ENCODE data around the gene DENND2A. TPM values are rescaled to one million over a fixed set of nuclear protein-coding genes. Genes with fewer than 3 reads are reported as not detected.
"Not testable (repeated sequence)": the region's sequence is repeated elsewhere in the genome, so short reads cannot be mapped to it uniquely, and the experiment has no call there.

The DENND2A gene
- total RNA-seq, 1 experiment from 2014 or later, result not detected

DNA sequence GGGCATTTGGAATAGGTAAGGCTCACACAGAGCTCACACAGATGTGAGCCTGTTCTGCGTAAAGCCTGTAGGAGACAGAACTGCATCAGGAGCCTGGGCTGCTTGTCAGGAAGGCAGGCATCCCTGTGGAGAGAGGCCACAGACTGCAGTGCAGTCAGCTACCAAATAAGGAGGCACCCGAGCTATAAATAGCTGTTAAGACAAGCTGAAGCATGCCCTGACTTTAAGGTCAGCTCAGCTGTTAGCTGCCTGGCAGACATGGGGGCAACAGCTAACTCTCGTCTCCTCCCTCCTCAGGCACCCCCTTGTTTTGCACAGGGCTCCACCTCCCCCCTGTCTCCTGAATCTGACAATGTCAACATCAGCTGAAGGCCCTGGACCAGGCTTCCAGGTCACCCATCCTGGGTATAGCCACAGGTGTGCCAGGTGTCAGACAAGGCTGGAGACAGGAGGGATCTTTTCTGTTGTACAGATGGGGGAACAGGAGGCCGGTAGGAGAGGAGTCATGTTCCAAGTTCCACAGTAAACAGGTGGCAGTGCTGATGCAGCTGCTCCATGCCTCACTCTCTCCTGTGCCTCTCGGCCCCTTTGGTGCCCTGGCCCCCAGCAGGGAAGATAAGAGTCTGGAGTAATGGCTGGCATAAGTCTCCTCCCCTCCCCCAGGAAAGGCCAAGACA, 133.7 kb downstream of the DENND2A start:
- no peak overlapping the region for H3K27ac Mint-ChIP-seq (ENCODE audit: unreplicated experiment)

DNA sequence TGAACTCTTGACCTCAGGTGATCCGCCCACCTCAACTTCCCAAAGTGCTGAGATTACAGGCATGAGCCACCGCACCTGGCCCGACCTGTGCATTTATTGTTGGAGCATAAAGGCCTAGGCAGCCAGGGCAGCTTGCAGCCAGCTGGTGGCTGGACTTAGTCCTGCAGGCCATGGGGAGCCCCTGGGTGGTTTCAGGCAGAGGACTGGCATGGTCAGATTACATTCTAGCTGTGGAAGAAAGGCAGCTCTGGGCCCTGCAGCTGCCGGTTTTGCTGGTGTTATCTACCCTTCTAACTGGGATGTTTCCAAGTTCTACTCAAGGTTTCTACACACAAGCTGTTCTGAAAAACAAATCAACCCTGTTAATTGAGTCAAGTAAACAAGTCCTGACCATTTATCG, 138.6 kb downstream of the DENND2A start:
- Mint-ChIP-seq H3K36me3 (ENCODE audit: insufficient read depth, unreplicated experiment) (no peaks in the 10 kb centered on the region), H3K4me3 (ENCODE audit: low read depth, unreplicated experiment) (no peak overlapping the region), H3K4me1 (ENCODE audit: low read depth, unreplicated experiment) (no peaks in the 10 kb centered on the region), H3K9me3 (ENCODE audit: low read depth, unreplicated experiment) (no peaks in the 10 kb centered on the region), H3K27me3 (ENCODE audit: unreplicated experiment) (no peaks in the 10 kb centered on the region), H3K27ac (ENCODE audit: unreplicated experiment) (no peak overlapping the region)
- CTCF ChIA-PET, result no interaction called here
- DNase-seq, result no peak
- no TSS peak for BruUV-seq (replicated peaks)
- intact Hi-C loops (cut with micrococcal nuclease; ENCODE audit: unreplicated experiment), result no loop called here
- TF ChIP-seq, protein P1, sequence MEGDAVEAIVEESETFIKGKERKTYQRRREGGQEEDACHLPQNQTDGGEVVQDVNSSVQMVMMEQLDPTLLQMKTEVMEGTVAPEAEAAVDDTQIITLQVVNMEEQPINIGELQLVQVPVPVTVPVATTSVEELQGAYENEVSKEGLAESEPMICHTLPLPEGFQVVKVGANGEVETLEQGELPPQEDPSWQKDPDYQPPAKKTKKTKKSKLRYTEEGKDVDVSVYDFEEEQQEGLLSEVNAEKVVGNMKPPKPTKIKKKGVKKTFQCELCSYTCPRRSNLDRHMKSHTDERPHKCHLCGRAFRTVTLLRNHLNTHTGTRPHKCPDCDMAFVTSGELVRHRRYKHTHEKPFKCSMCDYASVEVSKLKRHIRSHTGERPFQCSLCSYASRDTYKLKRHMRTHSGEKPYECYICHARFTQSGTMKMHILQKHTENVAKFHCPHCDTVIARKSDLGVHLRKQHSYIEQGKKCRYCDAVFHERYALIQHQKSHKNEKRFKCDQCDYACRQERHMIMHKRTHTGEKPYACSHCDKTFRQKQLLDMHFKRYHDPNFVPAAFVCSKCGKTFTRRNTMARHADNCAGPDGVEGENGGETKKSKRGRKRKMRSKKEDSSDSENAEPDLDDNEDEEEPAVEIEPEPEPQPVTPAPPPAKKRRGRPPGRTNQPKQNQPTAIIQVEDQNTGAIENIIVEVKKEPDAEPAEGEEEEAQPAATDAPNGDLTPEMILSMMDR (IDR thresholded peaks at IDR 0.05; ENCODE audit: unreplicated experiment), result no peak

More for the DNA sequence above, 133.7 kb downstream of the DENND2A start:
- Mint-ChIP-seq H3K4me3 (ENCODE audit: low read depth, unreplicated experiment) (no peak overlapping the region), H3K9me3 (ENCODE audit: low read depth, unreplicated experiment) (no peaks in the 10 kb centered on the region), H3K36me3 (ENCODE audit: insufficient read depth, unreplicated experiment) (peaks cover 5% of the 10 kb centered on the region), H3K4me1 (ENCODE audit: low read depth, unreplicated experiment) (peaks cover 8% of the 10 kb centered on the region), H3K27me3 (ENCODE audit: unreplicated experiment) (no peaks in the 10 kb centered on the region)
- no peak for DNase-seq
- intact Hi-C loops (cut with micrococcal nuclease; ENCODE audit: unreplicated experiment), result no loop called here
- CTCF ChIA-PET, result interaction anchor here (0.5 to 0.6 kb wide), 2 partner anchors 119 to 146 kb away, joined by 3 read pairs; no protein-coding TSS in a partner anchor
- BruUV-seq (replicated peaks), result no TSS peak
- TF ChIP-seq, protein P1 (IDR thresholded peaks at IDR 0.05; ENCODE audit: unreplicated experiment), result no peak

DNA sequence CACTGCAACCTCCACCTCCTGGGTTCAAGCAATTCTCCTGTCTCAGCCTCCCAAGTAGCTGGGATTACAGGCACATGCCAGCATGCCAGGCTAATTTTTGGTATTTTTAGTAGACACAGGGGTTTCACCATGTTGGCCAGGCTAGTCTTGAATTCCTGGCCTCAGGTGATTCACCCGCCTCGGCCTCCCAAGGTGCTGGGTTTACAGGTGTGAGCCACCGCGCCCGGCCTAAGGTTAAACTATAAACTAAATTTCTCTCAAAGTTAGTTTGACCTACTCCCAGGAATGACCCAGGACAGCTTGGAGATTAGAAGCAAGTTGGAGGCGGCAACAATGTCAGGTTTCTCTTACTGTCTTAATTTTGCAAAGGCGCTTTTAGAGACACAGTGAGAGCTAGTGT, 142.8 kb downstream of the DENND2A start:
- BruUV-seq (replicated peaks); H3K4me3 Mint-ChIP-seq (ENCODE audit: low read depth, unreplicated experiment); DNase-seq; H3K9me3 Mint-ChIP-seq (ENCODE audit: low read depth, unreplicated experiment); H3K27ac Mint-ChIP-seq (ENCODE audit: unreplicated experiment); CTCF ChIA-PET; H3K36me3 Mint-ChIP-seq (ENCODE audit: insufficient read depth, unreplicated experiment); H3K27me3 Mint-ChIP-seq (ENCODE audit: unreplicated experiment); intact Hi-C loops (cut with micrococcal nuclease; ENCODE audit: unreplicated experiment); H3K4me1 Mint-ChIP-seq (ENCODE audit: low read depth, unreplicated experiment): not testable (repeated sequence)

DNA sequence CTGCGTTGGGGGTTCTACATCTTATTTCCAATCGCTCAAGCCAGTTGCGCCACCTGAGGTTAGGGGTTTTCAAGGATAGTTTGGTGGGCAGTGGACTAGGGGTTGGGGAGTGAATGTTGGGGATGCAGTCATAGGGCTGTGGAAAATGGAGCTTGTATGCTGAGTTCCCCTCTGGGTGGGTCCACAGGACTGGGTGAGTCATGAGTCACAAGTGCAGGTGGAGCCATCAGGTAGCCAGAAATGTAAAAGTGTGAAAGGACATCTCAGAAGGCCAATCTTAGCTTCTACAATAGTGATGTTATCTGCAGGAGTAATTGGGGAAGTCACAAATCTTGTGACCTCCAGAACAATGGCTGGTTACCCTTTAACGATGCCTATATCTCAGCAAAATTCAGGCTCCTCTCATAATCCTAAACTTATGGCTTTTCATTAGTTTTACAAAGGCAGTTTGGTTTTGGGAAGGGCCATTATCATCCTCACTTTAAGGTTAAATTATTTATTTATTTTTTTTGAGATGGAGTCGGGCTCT, 143.3 kb downstream of the DENND2A start:
- Mint-ChIP-seq H3K9me3 (ENCODE audit: low read depth, unreplicated experiment) (no peaks in the 10 kb centered on the region), H3K4me3 (ENCODE audit: low read depth, unreplicated experiment) (no peak overlapping the region), H3K36me3 (ENCODE audit: insufficient read depth, unreplicated experiment) (no peaks in the 10 kb centered on the region), H3K27ac (ENCODE audit: unreplicated experiment) (no peak overlapping the region), H3K27me3 (ENCODE audit: unreplicated experiment) (no peaks in the 10 kb centered on the region), H3K4me1 (ENCODE audit: low read depth, unreplicated experiment) (no peaks in the 10 kb centered on the region)
- intact Hi-C loops (cut with micrococcal nuclease; ENCODE audit: unreplicated experiment), result no loop called here
- no peak for DNase-seq
- CTCF ChIA-PET, result no interaction called here
- TF ChIP-seq, protein P1 (IDR thresholded peaks at IDR 0.05; ENCODE audit: unreplicated experiment), result no peak
- no TSS peak for BruUV-seq (replicated peaks)

DNA sequence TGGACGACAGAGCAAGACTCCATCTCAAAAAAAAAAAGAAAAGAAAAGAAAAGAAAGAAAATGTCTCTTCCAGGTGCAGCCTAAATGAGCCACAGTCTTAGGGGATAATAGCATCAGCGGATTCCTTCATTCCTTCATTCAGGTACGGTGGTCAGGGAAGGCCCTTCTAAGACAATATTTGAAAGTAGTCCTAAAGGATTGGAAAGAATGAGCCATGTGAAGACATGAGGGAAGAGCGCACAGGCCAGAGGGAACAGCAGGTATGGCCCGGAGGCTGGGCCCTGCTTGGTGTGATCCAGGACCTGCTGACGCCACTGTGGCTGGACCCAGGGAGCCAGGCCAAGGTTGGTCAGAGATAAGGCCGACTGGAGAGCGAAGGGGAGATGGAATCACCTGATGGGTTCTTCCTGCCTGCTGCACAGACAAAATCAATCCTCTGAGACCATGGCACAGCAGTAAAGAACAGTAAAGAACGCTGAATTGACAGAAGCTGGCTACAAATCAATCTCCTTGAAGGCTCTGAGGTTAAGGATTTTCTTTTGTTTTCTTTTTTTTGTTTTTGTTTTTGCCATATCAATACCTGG, 145.0 kb downstream of the DENND2A start:
- Mint-ChIP-seq H3K36me3 (ENCODE audit: insufficient read depth, unreplicated experiment) (no peaks in the 10 kb centered on the region), H3K4me3 (ENCODE audit: low read depth, unreplicated experiment) (no peak overlapping the region), H3K9me3 (ENCODE audit: low read depth, unreplicated experiment) (no peaks in the 10 kb centered on the region), H3K27me3 (ENCODE audit: unreplicated experiment) (no peaks in the 10 kb centered on the region), H3K4me1 (ENCODE audit: low read depth, unreplicated experiment) (no peaks in the 10 kb centered on the region), H3K27ac (ENCODE audit: unreplicated experiment) (no peak overlapping the region)
- intact Hi-C loops (cut with micrococcal nuclease; ENCODE audit: unreplicated experiment), result no loop called here
- no peak for DNase-seq
- TF ChIP-seq, protein P1 (IDR thresholded peaks at IDR 0.05; ENCODE audit: unreplicated experiment), result no peak
- CTCF ChIA-PET, result no interaction called here
- no TSS peak for BruUV-seq (replicated peaks)
